A673 (cell line): Measurements from ENCODE around the gene RASD2.

Experiments
- CTCF ChIP-seq: fragments of 300-800, 200-600 bp; sonication (generic); conservative IDR thresholded peaks from 2 replicates; pipeline ENCODE4 v1.5.1; 2017; ENCODE audit warnings: low read depth, mild to moderate bottlenecking, antibody characterized with exemption, low read length, moderate library complexity, mixed read lengths
- EZH2 ChIP-seq: fragments of 200-600 bp; sonication (generic); IDR thresholded peaks from 2 replicates; pipeline ENCODE4 v1.6.1; 2017; ENCODE audit warnings: borderline replicate concordance, low read depth, mild to moderate bottlenecking, mixed read lengths, antibody characterized with exemption, low read length; ENCODE audit not compliant: poor library complexity, severe bottlenecking

- TF ChIP-seq EZH2 (no peak), CTCF (no peak)
These were observed 37.8 kb upstream of the RASD2 start for GRCh38 chr22:35502836-35503235.
